IMR-90 (cell line): ENCODE data around the gene CGNL1. TPM values are rescaled to one million over a fixed set of nuclear protein-coding genes. Genes with fewer than 3 reads are reported as not detected.

Experiments used
- ATAC-seq: fragments of 200-7000 bp; cut with Tn5 transposase; 2 replicates; pipeline ENCODE4 v1.9.1; 2020; ENCODE audit warnings: low read depth, mild to moderate bottlenecking, moderate library complexity
- BruUV-seq: library from RNA; stranded (reverse); fragments of 400-500 nt; replicated peaks from 2 replicates; lab custom pipeline; 2021; lab: Mats Ljungman, UMichigan
- CTCF ChIA-PET: fragments of 300-600 bp; formaldehyde crosslinking; extraction: SDS; loops from one replicate; lab custom pipeline; 2021; ENCODE audit warnings: antibody characterized with exemption; lab: Yijun Ruan, JAX
- POLR2A ChIA-PET: fragments of 300-600 bp; sonication (Branson Sonifier 250); formaldehyde crosslinking; loops from one replicate; lab custom pipeline; 2022; ENCODE audit warnings: antibody characterized with exemption; ENCODE audit not compliant: unreplicated experiment; lab: Charles Lee
- DNase-seq: peaks from one replicate; pipeline ENCODE4 v3.0.0; 2013
- H2AFZ ChIP-seq: replicated peaks from 2 replicates; pipeline ENCODE3; 2013; ENCODE audit warnings: low read length, mild to moderate bottlenecking; ENCODE audit not compliant: poor library complexity
- H2AK5ac ChIP-seq: 2 replicates; pipeline ENCODE4 v1.6.1; 2013; ENCODE audit warnings: low read depth, low read length, inconsistent platforms
- H2AK9ac ChIP-seq: replicated peaks from 2 replicates; pipeline ENCODE3; 2013; ENCODE audit warnings: mild to moderate bottlenecking, low read depth, low read length, moderate library complexity; ENCODE audit not compliant: poor library complexity
- H2BK120ac ChIP-seq: 2 replicates; pipeline ENCODE4 v1.6.1; 2013; ENCODE audit warnings: low read depth, low read length, inconsistent platforms
- H2BK15ac ChIP-seq: 3 replicates; pipeline ENCODE4 v1.6.1; 2013; ENCODE audit warnings: low read depth, low read length, inconsistent platforms
- H2BK20ac ChIP-seq: 2 replicates; pipeline ENCODE4 v1.6.1; 2013; ENCODE audit warnings: low read depth, mild to moderate bottlenecking, inconsistent platforms, low read length, moderate library complexity
- H2BK5ac ChIP-seq: 2 replicates; pipeline ENCODE4 v1.6.1; 2013; ENCODE audit warnings: mild to moderate bottlenecking, low read depth, low read length, inconsistent platforms; ENCODE audit not compliant: poor library complexity, severe bottlenecking
- H3K14ac ChIP-seq: replicated peaks from 2 replicates; pipeline ENCODE4 v1.6.1; 2013; ENCODE audit warnings: low read depth, low read length, inconsistent platforms
- H3K18ac ChIP-seq: 2 replicates; pipeline ENCODE4 v1.6.1; 2013; ENCODE audit warnings: low read depth, low read length, control low read depth
- H3K23ac ChIP-seq: 2 replicates; pipeline ENCODE4 v1.6.1; 2013; ENCODE audit warnings: low read depth, low read length, inconsistent platforms
- H3K27ac ChIP-seq: 2 replicates; pipeline ENCODE4 v1.5.1; 2013; ENCODE audit warnings: mild to moderate bottlenecking, control low read depth, low read length; ENCODE audit not compliant: insufficient read depth
- H3K27me3 ChIP-seq: 2 replicates; pipeline ENCODE4 v1.6.1; 2013; ENCODE audit warnings: low read length; ENCODE audit not compliant: control insufficient read depth, insufficient read depth
- H3K36me3 ChIP-seq: 2 replicates; pipeline ENCODE4 v1.6.1; 2013; ENCODE audit warnings: low read length, mixed read lengths; ENCODE audit not compliant: control insufficient read depth, insufficient read depth
- H3K4ac ChIP-seq: 2 replicates; pipeline ENCODE4 v1.6.1; 2013; ENCODE audit warnings: low read depth, low read length, inconsistent platforms
- H3K4me1 ChIP-seq: 2 replicates; pipeline ENCODE4 v1.6.1; 2013; ENCODE audit warnings: low read length, mixed read lengths; ENCODE audit not compliant: control insufficient read depth, insufficient read depth
- H3K4me2 ChIP-seq: 2 replicates; pipeline ENCODE4 v1.6.1; 2013; ENCODE audit warnings: low read depth, mild to moderate bottlenecking, control low read depth, low read length, moderate library complexity
- H3K4me3 ChIP-seq: 2 replicates; pipeline ENCODE4 v1.5.1; 2013; ENCODE audit warnings: low read depth, mild to moderate bottlenecking, control low read depth, low read length, moderate library complexity; ENCODE audit not compliant: insufficient read depth
- H3K56ac ChIP-seq: 2 replicates; pipeline ENCODE4 v1.6.1; 2013; ENCODE audit warnings: low read length, inconsistent platforms; ENCODE audit not compliant: insufficient read depth; ENCODE audit errors: extremely low read depth
- H3K79me1 ChIP-seq, 2 experiments: 2 replicates each; pipeline ENCODE4 v1.6.1; 2013; ENCODE audit warnings: low read length in 2 of 2, inconsistent platforms in 1 of 2, low read depth in 1 of 2
- H3K9ac ChIP-seq: 2 replicates; pipeline ENCODE4 v1.6.1; 2013; ENCODE audit warnings: low read depth, low read length, control low read depth
- H3K9me1 ChIP-seq: 2 replicates; pipeline ENCODE4 v1.6.1; 2013; ENCODE audit warnings: low read length, inconsistent platforms; ENCODE audit not compliant: insufficient read depth
- H3K9me3 ChIP-seq: 2 replicates; pipeline ENCODE4 v1.6.1; 2013; ENCODE audit warnings: low read length; ENCODE audit not compliant: control insufficient read depth, insufficient read depth
- H4K20me1 ChIP-seq: 2 replicates; pipeline ENCODE4 v1.6.1; 2013; ENCODE audit warnings: low read length, inconsistent platforms; ENCODE audit not compliant: insufficient read depth
- H4K5ac ChIP-seq: 2 replicates; pipeline ENCODE4 v1.6.1; 2013; ENCODE audit warnings: mild to moderate bottlenecking, low read depth, low read length, control low read depth
- H4K8ac ChIP-seq, 2 experiments: 2 replicates each; pipeline ENCODE4 v1.6.1; 2013; ENCODE audit warnings: low read depth in 2 of 2, low read length in 2 of 2, control low read depth in 1 of 2, inconsistent platforms in 1 of 2
- H4K91ac ChIP-seq: 2 replicates; pipeline ENCODE4 v1.6.1; 2013; ENCODE audit warnings: low read depth, low read length, inconsistent platforms; ENCODE audit not compliant: insufficient read depth
- CTCF ChIP-seq: conservative IDR thresholded peaks from 2 replicates; pipeline ENCODE4 v1.5.1; 2012; ENCODE audit warnings: mild to moderate bottlenecking, low read depth, low read length, improper control_type of control experiment
- RFX5 ChIP-seq: IDR thresholded peaks from 2 replicates; pipeline ENCODE4 v1.8.0; 2012; ENCODE audit warnings: low read depth, mild to moderate bottlenecking, low read length, moderate library complexity
- WGBS, 2 experiments: methylation state at CpG; one replicate each; pipeline versions ENCODE4 v1.1.5 to v1.1.7; 2013; ENCODE audit warnings: missing lambda C conversion rate in 2 of 2; ENCODE audit not compliant: insufficient read length in 1 of 2; ENCODE audit errors: extremely low coverage in 2 of 2; 5-methylcytosine and 5-hydroxymethylcytosine counted together
- dilution Hi-C: fragments of 300-500 bp; cut with HindIII; formaldehyde crosslinking; loops from one replicate; pipeline ENCODE4 v1.14.3; 2018; ENCODE audit warnings: low sequenced_read_pairs; ENCODE audit not compliant: unreplicated experiment
- in situ Hi-C: fragments of 300-500 bp; cut with MboI; formaldehyde crosslinking; loops from 3 replicates; pipeline ENCODE4 v1.14.3; 2019; ENCODE audit warnings: low sequenced_read_pairs, inconsistent platforms, mixed read lengths
- intact Hi-C: fragments of 100-400 bp; cut with micrococcal nuclease; formaldehyde crosslinking; loops from 2 replicates; pipeline ENCODE4 v1.10.0; 2022
- polyA plus RNA-seq, 3 experiments: library from polyadenylated mRNA; depleted of rRNA; stranded (reverse); fragments of >200 nt; gene quantifications; 2 replicates each; pipeline ENCODE4 v1.2.3, GENCODE V29; 2012; ENCODE audit warnings: low replicate concordance in 1 of 3
- total RNA-seq: library from RNA; depleted of rRNA; stranded (reverse); fragments of >200 nt; gene quantifications from 2 replicates; pipeline ENCODE4 v1.2.3, GENCODE V29; 2012

The CGNL1 gene
- total and polyA plus RNA-seq, 2 of the 4 experiments (the other 2 are of a cell fraction) = 0.07 to 0.18 TPM

GRCh38 chr15:57364282-57365007, 11.9 kb upstream of the CGNL1 start:
- Histone ChIP-seq H3K27ac (no peak overlapping the region), H4K5ac (no peak overlapping the region), H3K56ac (no peak overlapping the region), H3K4ac (no peak overlapping the region), H4K8ac (no peak overlapping the region), H4K20me1 (no peaks in the 10 kb centered on the region), H3K9me3 (no peaks in the 10 kb centered on the region), H2BK5ac (no peak overlapping the region), H3K4me3 (no peak overlapping the region), H3K9me1 (no peaks in the 10 kb centered on the region), H3K9ac (no peak overlapping the region), H2AFZ (no peak overlapping the region), H3K4me1 (no peaks in the 10 kb centered on the region), H2BK20ac (no peak overlapping the region), H3K79me1 (no peaks in the 10 kb centered on the region), H3K36me3 (no peaks in the 10 kb centered on the region), H2BK120ac (no peak overlapping the region), H2AK5ac (no peak overlapping the region), H3K27me3 (no peaks in the 10 kb centered on the region; the same call in 1 of the 2 replicates), H3K4me2 (no peak overlapping the region), H2AK9ac (no peak overlapping the region), H3K14ac (no peak overlapping the region), H2BK15ac (no peak overlapping the region), H3K23ac (no peak overlapping the region), H4K91ac (no peak overlapping the region), H3K18ac (no peak overlapping the region)
- BruUV-seq = no TSS peak
- peak; percentile 17 for DNase-seq
- WGBS, 2 experiments = no CpG with 5 or more reads among the region's 9 CpGs
- dilution Hi-C loops (no loop called here), intact Hi-C loops (no loop called here), in situ Hi-C loops (no loop called here)
- ChIA-PET POLR2A (no interaction called here), CTCF (interaction anchor here (0.6 to 1.3 kb wide), 4 partner anchors 9 to 163 kb away, joined by 3 to 7 read pairs (median 4); no protein-coding TSS in a partner anchor)
- no peak for TF ChIP-seq RFX5
- TF ChIP-seq CTCF = peak; percentile 17; the same call in 1 of the 2 replicates
- ATAC-seq = peak; percentile 62; the same call in 1 of the 2 replicates
